Activated CD4-positive, CD25-positive, alpha-beta regulatory T cell treated with anti-CD3 and anti-CD28 coated beads, Interleukin-2, amount 50 U/mL, for 24 hours (primary cell): ENCODE measurements around the gene ATXN2.

Experiments
- ATAC-seq, 2 donors: fragments of 150-1000 bp; cut with Tn5 transposase; one replicate each; pipeline ENCODE4 v1.10.0; 2021; ENCODE audit warnings: mild to moderate bottlenecking in 1 of 2, moderate library complexity in 1 of 2

The ATXN2 gene

GRCh38 chr12:111436266-111436665 is 162.8 kb downstream of the ATXN2 start:
- ATAC-seq, result no peak

GRCh38 chr12:111435661-111436201 is 163.4 kb downstream of the ATXN2 start:
- no peak for ATAC-seq

GRCh38 chr12:111434680-111435338 is 164.3 kb downstream of the ATXN2 start:
- peak; percentile 86 to 88 for ATAC-seq

- ATAC-seq, result no peak
Measured at GRCh38 chr12:111434049-111434448, 165.1 kb downstream of the ATXN2 start.

- no peak for ATAC-seq
Measured at GRCh38 chr12:111431772-111432171, 167.3 kb downstream of the ATXN2 start.

- ATAC-seq, result peak; percentile 23 to 39
Measured at GRCh38 chr12:111430433-111431353, 168.4 kb downstream of the ATXN2 start.

GRCh38 chr12:111429828-111430432 is 169.2 kb downstream of the ATXN2 start:
- peak; percentile 15 to 19 for ATAC-seq

GRCh38 chr12:111428728-111429175 is 170.4 kb downstream of the ATXN2 start:
- no peak for ATAC-seq

- ATAC-seq, result no peak
Measured at GRCh38 chr12:111428081-111428727, 170.9 kb downstream of the ATXN2 start.

- no peak for ATAC-seq
Measured at GRCh38 chr12:111427417-111428074, 171.6 kb downstream of the ATXN2 start.

GRCh38 chr12:111426344-111427185 is 172.6 kb downstream of the ATXN2 start:
- ATAC-seq, result peak; percentile 28 to 40

GRCh38 chr12:111425655-111426054 is 173.5 kb downstream of the ATXN2 start:
- ATAC-seq, result no peak

GRCh38 chr12:111424793-111425251 is 174.3 kb downstream of the ATXN2 start:
- no peak for ATAC-seq

GRCh38 chr12:111424189-111424792 is 174.8 kb downstream of the ATXN2 start:
- no peak for ATAC-seq

GRCh38 chr12:111420494-111420893 is 178.6 kb downstream of the ATXN2 start:
- ATAC-seq, result no peak

- ATAC-seq, result no peak
Measured at GRCh38 chr12:111419784-111420183, 179.3 kb downstream of the ATXN2 start.

- ATAC-seq, result no peak
Measured at GRCh38 chr12:111418594-111418880, 180.6 kb downstream of the ATXN2 start.

- no peak for ATAC-seq
Measured at GRCh38 chr12:111417784-111418593, 181.1 kb downstream of the ATXN2 start.

- no peak for ATAC-seq
Measured at GRCh38 chr12:111417290-111417689, 181.8 kb downstream of the ATXN2 start.

GRCh38 chr12:111414711-111415252 is 184.3 kb downstream of the ATXN2 start:
- ATAC-seq, result no peak
